Forelimb muscle (tissue), 1 donor: ENCODE measurements around the gene CYP26C1. TPM values are rescaled to one million over a fixed set of nuclear protein-coding genes. Genes with fewer than 3 reads are reported as not detected.

Source experiments
- DNase-seq: peaks from one replicate; pipeline ENCODE4 v3.0.0-alpha.2; 2013; ENCODE audit warnings: low read depth
- polyA plus RNA-seq: library from polyadenylated mRNA; unstranded; fragments of 120-200 nt; gene quantifications from one replicate; pipeline ENCODE4 v1.2.1, GENCODE V29; 2013; ENCODE audit not compliant: insufficient read length

Gene CYP26C1, protein sequence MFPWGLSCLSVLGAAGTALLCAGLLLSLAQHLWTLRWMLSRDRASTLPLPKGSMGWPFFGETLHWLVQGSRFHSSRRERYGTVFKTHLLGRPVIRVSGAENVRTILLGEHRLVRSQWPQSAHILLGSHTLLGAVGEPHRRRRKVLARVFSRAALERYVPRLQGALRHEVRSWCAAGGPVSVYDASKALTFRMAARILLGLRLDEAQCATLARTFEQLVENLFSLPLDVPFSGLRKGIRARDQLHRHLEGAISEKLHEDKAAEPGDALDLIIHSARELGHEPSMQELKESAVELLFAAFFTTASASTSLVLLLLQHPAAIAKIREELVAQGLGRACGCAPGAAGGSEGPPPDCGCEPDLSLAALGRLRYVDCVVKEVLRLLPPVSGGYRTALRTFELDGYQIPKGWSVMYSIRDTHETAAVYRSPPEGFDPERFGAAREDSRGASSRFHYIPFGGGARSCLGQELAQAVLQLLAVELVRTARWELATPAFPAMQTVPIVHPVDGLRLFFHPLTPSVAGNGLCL
- polyA plus RNA-seq = not detected

DNA sequence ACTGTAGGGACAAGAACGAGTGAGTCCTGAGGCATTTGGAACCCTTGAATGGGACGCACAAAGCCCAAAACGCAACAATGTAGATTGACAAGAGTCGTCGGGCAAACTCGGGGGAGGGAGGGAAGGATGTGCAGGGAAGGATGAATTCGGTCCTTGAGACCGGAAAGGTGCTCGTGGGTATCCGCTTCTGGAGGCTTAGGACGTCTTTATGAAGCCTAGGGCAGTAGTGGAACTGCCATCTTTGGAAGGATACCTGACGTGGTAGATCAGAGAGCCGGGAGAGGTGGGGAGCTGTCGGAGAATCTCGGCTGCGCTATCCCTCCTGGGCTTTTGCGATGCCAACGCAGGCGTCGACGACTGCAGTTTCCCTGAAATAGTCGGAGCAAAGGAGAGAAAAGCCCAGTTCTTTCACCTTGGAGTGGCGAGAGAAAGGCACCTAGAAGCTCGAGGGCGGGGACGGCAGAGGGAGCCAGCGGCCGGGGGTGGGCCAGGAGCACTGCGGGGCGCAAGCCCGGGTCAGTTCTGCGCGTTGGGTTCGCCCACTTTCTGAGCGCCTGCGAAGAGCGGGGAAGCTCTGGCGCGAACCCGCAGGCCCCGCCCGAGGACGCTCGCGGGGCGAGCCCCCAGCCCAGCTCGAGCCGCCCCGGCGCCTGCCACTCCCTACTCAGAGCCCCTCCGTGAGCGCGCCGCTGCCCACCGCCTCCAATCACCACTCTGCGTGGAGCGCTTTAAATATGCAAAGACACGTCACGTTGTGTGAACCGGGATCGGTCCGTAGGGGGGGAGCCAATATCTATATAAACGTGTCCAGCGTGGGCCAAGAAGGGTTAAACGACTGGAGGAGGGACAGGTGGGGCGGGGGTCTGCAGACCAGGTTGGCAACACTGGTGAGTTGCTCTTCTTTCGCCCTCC is at the start of gene CYP26C1:
Gene CYP26C1, plus strand, starts transcription at position 824 of the 912 bp plus-strand sequence. CDS start 466 bp downstream, outside the sequence.
- no peak for DNase-seq

DNA sequence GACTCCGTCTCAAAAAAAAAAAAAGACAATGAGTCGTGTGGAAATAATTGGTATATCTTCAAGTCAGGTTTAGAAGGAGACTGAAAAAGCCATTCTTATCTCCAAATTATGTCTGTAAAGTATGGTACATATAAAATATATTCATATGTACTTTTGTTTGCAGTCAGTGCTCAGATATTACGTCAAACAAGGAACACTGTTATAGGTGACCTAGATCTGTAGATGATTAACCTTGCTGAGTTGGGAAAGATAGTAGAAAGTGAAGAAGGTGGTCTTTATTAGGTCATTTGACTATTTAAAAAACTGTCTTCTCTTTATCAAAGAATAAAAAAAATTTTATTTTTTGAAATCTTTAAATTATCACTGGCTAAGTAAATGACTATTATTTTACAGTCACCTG is 44.9 kb upstream of the CYP26C1 start:
- no peak for DNase-seq

DNA sequence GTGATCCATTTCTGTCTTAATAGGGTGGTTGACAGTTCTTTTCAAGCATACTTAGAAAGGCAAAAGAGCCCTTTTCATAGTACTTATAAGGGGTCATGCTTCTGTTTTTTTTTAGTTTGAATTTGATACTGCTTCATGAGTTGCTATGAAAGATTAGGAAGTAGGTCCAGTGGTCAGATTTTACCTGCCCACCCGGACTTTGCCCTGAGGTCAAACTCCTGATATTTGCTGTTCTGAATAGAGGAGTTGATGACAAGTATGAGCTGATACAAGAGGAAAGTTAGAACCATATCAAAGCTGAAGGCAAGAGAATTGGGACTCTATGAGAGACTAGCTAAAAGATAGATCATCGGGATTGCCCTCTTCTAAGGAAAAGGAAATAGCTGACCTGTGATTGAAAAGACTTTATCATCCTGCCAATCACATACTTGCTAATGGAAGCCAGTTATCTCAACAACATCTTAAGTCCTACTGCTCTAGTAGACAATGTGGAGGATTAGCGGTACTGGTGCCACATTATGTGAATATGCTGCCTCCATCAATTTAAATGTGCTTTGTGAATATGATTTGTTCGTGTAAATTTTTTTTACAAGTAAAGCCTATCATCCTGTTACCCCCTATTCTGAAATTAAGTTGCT is 37.5 kb upstream of the CYP26C1 start:
- DNase-seq = no peak

DNA sequence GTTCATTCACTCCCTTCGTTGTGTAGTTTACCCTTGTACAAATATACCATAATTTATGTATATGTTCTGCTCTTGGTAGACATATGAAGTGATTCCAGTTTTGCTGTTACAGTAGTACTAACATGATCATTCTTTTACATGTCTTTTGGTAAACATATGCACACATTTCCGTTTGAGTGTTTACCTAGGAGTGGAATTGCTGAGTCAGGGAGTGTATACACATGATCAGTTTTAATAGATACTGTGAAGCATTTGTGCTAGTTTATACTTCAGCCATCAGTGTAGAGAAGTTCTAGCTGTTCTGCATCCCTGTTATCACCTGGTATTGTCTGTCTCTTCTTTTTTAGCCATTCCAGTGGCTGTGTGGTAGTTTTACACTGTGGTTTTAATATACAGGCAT is 34.5 kb upstream of the CYP26C1 start:
- DNase-seq = no peak

DNA sequence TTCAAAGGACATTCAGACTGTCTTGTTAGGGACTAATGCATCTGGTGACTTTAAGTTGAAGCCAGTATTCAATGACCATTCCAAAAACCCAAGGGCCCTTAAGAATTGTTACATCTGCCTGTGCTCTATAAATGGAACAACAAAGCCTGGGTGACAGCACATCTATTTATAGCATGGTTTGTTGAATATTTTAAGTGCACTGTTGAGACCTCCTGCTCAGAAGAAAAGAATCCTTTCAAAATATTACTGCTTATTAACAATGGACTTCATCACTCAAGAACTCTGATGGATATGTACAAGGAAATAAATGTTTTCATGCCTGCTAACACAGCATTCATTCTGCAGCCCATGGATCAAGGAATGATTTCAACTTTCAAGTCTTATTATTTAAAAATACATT is 33.1 kb upstream of the CYP26C1 start:
- no peak for DNase-seq

DNA sequence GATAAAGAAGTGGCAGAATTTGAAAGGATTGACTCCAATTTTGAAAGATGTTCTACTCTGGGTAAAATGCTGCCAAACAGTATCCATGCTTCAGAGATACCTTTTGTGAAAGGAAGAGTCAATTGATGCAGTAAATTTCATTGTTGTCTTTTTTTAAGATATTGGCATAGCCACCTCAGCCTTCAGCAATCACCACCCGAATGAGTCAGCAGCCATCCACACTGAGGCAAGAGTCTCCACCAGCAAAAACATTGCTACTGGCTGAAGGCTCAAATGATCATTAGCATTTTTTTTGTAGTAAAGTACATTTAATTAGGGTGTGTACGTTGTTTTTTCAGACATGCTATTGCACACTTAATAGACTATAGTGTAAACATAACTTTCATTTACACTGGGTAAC is 31.7 kb upstream of the CYP26C1 start:
- DNase-seq = no peak

DNA sequence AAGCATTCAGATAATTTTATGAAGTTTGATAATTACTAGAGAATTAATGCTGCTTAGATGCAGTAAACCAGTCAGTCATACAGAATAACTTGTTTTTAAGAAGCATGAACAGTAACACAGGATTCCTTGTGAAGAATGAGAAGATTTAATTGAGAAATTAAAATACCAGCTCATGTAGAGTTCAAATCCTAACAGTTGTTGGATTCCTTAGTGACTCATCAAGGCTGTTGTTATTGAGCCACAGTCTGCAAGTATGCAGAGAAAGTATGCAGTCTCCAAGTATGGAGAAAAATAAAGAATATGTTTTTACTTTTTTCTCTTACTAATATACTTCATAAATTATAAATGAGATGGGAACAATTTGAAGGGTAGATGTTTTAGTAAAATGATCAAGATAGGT is 30.2 kb upstream of the CYP26C1 start:
- DNase-seq = peak; percentile 1

DNA sequence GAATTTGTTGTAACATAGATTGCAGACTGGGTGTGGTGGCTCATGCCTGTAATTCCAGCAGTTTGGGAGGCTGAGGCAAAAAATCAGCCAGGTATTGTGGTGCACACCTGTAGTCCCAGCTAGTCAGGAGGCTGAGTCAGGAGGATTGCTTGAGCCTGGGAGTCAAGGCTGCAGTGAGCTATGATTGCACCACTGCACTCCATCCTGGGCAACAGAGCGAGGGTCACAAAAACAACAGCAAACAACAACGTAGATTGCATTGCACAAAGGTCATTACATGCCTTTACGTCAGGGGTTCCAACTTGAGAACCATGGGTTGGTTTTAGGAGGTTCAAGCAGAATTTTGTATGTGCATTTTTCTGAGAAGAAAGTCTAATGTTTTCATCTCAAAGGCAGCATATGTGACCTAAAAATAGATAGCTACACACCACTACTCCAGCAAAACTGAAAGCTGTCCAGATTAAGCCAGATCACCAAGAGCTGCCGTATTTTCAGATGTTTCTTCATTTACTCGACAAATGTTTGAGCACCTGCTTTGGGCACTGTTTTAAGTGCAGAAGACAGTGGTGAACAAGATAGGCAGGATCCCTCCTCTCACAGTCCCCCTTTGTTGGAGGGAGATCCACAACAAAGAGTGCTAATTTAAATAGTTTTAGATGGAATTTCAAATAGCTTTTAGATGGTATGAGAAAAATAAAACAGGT is 28.3 kb upstream of the CYP26C1 start:
- DNase-seq = no peak

DNA sequence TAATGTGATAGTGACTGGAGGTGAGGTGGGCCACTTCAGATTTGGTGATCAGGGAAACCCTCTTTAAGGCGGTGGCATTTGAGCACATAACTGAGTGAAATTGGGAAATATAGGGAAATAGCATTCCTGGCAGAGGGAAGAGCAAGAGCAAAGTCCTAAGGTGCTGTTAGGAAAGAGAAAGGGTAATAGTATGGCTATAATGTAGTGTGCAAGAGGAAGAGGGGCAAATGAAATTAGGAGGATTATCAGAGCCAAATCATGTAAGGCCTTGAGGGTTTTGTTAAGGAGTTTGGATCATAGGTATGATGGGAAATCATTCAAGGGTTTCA is 27.8 kb upstream of the CYP26C1 start:
- DNase-seq = no peak

DNA sequence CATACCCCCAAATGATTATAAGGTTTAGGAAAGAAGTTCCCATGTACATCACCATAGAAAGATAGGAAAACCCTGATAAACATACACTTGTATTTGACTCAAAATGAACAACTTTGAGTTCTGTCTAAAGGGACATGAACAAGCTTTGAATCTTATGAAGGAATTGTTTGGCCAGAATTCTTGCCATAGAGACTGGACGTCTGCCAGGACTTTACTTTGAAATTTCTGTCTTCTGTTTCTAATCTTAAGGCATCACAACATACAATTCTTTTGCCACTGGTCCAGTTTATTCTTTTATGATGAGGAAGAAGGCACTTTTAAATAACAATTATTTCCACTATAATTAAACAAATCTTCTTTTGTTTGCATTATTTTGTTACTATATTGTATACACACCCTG is 26.2 kb upstream of the CYP26C1 start:
- no peak for DNase-seq

DNA sequence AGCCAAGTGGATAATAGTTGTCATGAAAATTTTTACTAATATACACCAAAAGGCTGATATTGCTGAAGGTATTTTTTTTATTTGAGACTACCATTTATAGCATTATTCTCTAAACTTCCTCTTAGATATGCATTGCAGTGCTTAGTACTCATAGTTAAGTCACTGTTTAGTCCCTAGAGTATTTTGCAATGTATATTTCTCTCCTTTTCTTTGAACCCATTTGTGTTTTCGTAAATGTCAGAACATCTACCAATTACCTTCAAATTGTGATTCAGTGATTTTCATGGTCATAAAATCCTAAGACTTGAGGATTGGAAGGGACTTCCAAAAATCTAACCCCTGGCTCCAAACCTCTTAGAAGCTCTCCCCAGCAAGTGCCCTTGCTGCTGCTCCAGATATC is 21.5 kb upstream of the CYP26C1 start:
- DNase-seq = no peak

DNA sequence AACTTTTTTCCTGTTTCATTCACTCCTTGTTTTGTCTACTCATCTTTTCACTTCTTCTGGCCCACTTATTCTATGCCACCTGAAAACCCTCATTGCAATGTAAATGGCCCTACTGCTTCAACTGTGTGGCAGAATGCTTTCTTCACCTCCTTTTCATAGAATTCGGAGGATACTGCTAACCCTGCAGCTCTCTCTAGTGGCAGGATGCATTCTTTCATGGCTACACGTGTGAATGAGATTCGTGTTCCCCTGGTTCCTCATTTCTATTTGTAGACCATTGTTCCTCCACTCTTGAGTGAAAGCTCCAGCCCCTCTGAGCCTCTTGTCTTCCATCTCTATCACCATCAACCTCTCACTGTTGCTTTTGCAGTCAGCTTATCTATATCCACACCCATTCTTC is 20.9 kb upstream of the CYP26C1 start:
- DNase-seq = no peak

DNA sequence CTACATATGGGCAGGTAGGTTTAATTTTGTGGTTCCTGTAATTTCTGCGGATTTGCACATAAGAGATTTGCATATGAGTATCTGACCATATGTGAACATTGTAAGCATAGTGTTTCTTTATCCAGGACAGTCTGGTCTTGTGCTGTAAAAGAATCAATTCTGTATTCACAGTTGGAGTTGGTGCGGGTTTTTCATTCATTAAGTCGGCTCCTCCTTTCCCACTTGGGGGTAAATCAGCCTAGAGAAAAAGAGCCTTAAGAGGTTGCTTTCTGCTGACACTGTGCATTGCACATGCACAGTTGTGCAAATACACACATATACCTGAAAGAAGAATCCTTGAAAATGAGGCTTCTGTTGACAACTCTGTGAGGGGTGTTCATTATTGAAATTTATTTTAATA is 6.1 kb upstream of the CYP26C1 start:
- no peak for DNase-seq

DNA sequence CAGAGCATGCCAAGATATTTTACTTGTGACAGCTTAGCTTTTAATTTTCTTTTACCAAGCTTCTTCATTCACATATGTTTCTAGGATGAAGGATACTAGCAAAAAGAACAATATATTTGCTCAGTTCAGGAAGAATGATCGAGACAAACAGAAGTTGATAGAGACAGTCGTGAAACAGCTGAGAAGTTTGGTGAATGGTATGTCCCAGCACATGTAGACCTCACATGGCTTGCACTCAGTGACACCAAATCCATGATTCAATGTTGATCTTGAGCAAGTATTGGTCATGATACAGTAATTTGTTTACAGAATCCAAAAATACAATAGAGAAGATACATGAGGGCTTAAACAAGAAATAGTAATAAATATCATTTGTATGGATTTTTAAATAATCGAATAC is 2.5 kb upstream of the CYP26C1 start:
- DNase-seq = no peak

DNA sequence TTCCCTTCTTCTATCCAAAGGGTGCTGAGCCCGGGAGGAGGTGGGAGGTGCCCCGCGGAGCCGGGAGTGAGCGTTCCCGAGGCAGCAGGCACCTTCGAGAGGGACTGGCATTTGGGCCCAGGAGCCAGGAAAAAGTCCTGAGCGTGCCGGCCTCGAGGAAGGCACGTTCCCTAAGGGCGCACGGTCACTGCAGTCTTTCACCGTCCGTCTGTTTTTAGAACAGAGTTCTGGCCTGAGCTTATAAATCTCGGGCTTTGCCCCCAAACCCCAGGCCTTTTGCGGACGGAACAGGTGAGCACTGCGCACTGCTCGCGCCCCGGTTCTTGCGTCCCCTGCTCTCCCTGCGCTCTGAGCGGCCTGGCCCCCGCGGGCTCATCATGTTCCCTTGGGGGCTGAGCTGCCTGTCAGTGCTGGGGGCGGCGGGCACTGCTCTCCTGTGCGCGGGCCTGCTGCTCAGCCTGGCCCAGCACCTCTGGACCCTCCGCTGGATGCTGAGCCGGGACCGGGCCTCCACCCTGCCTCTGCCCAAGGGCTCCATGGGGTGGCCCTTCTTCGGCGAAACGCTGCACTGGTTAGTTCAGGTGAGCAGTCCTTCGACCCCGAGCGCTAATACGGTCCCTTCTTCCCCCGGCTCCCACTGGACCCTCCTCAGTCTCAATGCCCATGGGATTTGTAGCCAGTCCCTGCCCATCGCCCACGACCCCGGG is 442 bp downstream of the CYP26C1 start:
- no peak for DNase-seq

DNA sequence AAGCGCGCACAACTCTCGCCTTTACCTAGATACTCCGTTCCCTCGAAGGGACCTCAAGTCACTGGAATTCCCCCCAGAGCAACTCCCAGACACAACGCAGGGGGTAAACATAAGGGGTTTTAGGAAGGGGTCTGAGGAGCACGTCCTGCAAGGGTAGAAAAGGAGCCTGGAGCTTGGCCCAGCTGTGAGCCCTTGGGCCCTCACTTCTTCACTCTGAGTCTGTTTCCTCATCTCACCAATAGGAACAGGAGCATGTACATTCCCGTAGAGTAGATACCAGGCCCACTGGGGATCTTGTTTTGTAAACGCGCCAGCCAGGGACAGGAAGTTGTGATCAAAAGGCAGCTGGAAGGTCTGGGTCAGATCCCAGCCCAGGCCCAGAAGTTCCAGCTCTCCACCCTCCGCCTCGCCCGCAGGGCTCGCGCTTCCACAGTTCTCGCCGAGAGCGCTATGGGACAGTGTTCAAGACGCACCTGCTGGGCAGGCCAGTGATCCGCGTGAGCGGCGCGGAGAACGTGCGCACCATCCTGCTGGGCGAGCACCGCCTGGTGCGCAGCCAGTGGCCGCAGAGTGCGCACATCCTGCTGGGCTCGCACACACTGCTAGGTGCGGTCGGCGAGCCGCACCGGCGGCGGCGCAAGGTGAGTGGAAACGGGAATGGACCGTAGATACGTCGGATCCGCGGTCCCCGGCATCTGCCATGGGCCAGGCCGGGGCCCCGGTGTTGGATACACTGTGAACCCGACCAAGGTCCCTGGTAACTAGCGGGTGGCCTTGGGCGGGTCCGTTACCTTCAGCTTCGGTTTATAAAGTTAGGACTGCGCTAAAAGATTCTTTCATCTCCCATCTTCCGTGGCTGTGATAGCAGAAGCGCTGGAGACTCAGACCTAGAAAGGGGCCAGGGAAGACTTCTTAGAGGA is 1.3 kb downstream of the CYP26C1 start:
- no peak for DNase-seq

DNA sequence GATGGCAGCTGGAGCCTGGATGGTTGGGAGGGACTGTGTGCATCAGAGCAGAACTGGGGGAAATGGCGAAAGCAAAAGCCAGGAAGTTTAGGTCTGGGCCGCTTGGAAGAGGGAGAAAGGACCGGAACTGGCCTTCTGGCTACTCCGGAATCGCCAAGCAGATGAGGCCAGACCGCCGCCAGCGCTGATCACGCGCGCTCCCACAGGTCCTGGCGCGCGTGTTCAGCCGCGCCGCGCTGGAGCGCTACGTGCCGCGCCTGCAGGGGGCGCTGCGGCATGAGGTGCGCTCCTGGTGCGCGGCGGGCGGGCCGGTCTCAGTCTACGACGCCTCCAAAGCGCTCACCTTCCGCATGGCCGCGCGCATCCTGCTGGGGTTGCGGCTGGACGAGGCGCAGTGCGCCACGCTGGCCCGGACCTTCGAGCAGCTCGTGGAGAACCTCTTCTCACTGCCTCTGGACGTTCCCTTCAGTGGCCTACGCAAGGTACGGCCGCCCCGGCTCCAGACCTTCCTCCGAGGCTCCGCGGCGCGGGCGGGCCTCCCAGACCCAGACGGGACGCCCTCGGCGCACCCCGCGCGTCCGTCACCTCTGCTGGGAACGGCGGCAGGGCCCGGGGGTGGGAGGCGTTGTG is 2.0 kb downstream of the CYP26C1 start:
- no peak for DNase-seq

DNA sequence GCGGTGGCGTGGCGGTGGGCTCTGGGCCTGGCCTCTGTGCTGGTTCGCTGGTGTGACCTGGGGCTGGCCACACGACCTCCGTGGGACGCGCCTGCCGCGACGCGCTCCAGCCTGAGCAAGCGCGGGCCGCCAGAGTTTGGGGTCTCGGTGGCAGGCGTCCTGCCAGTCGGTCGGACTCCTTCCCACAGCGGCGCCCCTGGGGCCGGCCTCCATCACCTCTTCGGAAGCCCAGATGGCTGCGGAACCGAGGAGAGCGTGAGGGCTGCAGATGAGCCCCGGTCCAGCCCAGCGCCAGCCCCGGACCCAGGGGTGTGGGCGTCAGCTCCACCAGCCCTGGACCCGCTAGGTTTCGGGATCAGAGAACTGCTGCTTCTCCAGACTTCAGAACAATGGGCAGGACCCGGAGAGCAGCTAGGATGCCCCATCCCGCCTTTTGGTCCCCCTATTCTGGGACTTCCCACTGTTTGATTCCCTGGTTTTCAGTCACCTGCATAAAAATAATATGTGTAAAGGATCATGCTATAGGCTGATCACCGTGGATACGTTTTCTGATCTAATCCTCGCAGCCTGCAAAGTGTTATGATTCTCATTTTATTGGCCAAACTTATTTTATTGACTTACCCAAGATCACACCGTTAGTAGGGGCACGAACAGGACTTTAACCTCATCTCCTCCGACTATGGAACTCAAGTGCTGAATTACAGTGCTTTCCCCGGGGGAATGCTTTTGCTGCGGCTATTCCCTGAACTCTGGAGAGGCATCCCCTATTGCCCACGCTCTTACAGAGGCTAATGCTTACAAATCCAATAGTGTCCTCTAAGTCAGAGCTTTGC is 2.8 kb downstream of the CYP26C1 start:
- DNase-seq = no peak
